HepG2 (cell line): Measurements from ENCODE around the gene HMGCS2. TPM values are rescaled to one million over a fixed set of nuclear protein-coding genes. Genes with fewer than 3 reads are reported as not detected.

ENCODE experiments used
- CCDC6 ChIP-seq: sonication (generic); formaldehyde crosslinking; IDR thresholded peaks from 2 replicates; pipeline ENCODE4 v1.8.1; 2022; ENCODE audit warnings: mild to moderate bottlenecking, missing genetic modification reagents, moderate library complexity
- PPARG ChIP-seq: conservative IDR thresholded peaks from 2 replicates; pipeline ENCODE4 v1.6.1; 2016; ENCODE audit warnings: missing biosample characterization, missing genetic modification reagents
- TFDP1 ChIP-seq: IDR thresholded peaks from 2 replicates; pipeline ENCODE4 v1.6.1; 2016; ENCODE audit warnings: missing compliant biosample characterization, missing genetic modification reagents, borderline replicate concordance
- ZFP36L1 ChIP-seq: sonication (generic); formaldehyde crosslinking; IDR thresholded peaks from 2 replicates; pipeline ENCODE4 v1.8.0; 2022; ENCODE audit warnings: mild to moderate bottlenecking, missing genetic modification reagents, moderate library complexity
- ZFX ChIP-seq: sonication (generic); formaldehyde crosslinking; IDR thresholded peaks from 2 replicates; pipeline ENCODE4 v1.4.0; 2020; ENCODE audit warnings: mild to moderate bottlenecking, low read depth, missing genetic modification reagents, moderate library complexity
- ZNF253 ChIP-seq: sonication (generic); formaldehyde crosslinking; IDR thresholded peaks from 2 replicates; pipeline ENCODE4 v1.8.0; 2022; ENCODE audit warnings: mild to moderate bottlenecking, missing genetic modification reagents, borderline replicate concordance
- ZNF430 ChIP-seq: sonication (generic); formaldehyde crosslinking; IDR thresholded peaks from 2 replicates; pipeline ENCODE4 v1.9.0; 2021; ENCODE audit warnings: mild to moderate bottlenecking, missing genetic modification reagents
- ZNF484 ChIP-seq: sonication (generic); formaldehyde crosslinking; IDR thresholded peaks from 2 replicates; pipeline ENCODE4 v1.5.1; 2020; ENCODE audit warnings: mild to moderate bottlenecking, low read depth, missing genetic modification reagents, borderline replicate concordance
- ZNF616 ChIP-seq: sonication (generic); formaldehyde crosslinking; IDR thresholded peaks from 2 replicates; pipeline ENCODE4 v1.5.0; 2020; ENCODE audit warnings: low read depth, mild to moderate bottlenecking, missing genetic modification reagents
- ZNF780A ChIP-seq: sonication (generic); formaldehyde crosslinking; IDR thresholded peaks from 2 replicates; pipeline ENCODE4 v1.8.0; 2022; ENCODE audit warnings: mild to moderate bottlenecking, missing genetic modification reagents, moderate library complexity
- ZNF788 ChIP-seq: sonication (generic); formaldehyde crosslinking; IDR thresholded peaks from 2 replicates; pipeline ENCODE4 v1.5.0; 2020; ENCODE audit warnings: mild to moderate bottlenecking, missing genetic modification reagents, borderline replicate concordance
- ZNF839 ChIP-seq: sonication (generic); formaldehyde crosslinking; IDR thresholded peaks from 2 replicates; pipeline ENCODE4 v1.4.0; 2020; ENCODE audit warnings: missing genetic modification reagents, mild to moderate bottlenecking, borderline replicate concordance
- polyA plus RNA-seq, 8 experiments: library from polyadenylated mRNA; depleted of rRNA in 3 of 8; stranded (reverse) in 7 of 8; unstranded in 1 of 8; fragments of >200 nt; fragmentation: Illumina TruSeq in 4 of 8; extraction: Trizol in 4 of 8; gene quantifications; 2 replicates each; pipeline versions ENCODE4 v1.2.1 to v1.2.3, GENCODE V29; 2011 to 2016; ENCODE audit warnings: low read depth in 4 of 8, missing spikeins in 1 of 8, mixed read lengths in 1 of 8; ENCODE audit not compliant: insufficient read depth in 1 of 8
- total RNA-seq, 5 experiments: library from RNA; depleted of rRNA; stranded (reverse); fragments of >200 nt; fragmentation: Illumina TruSeq; extraction: Trizol; gene quantifications; 2 replicates each; pipeline ENCODE4 v1.2.3, GENCODE V29; 2016; ENCODE audit warnings: low read depth in 1 of 5
- TF ChIP-seq, protein P1 (sequence below), 2 experiments: sonication (generic) in 1 of 2; formaldehyde crosslinking in 1 of 2; IDR thresholded peaks; 2 replicates each; pipeline versions ENCODE4 v1.5.1 to v1.6.1; 2011 to 2020; ENCODE audit warnings: borderline replicate concordance in 1 of 2, low read depth in 1 of 2, low read length in 1 of 2, mild to moderate bottlenecking in 1 of 2, missing genetic modification reagents in 1 of 2, moderate library complexity in 1 of 2
- TF ChIP-seq, protein P2 (sequence below): sonication (generic); formaldehyde crosslinking; IDR thresholded peaks from 2 replicates; pipeline ENCODE4 v1.4.0; 2020; ENCODE audit warnings: missing genetic modification reagents
- TF ChIP-seq, protein P3 (sequence below), 2 experiments: sonication (generic) in 1 of 2; formaldehyde crosslinking in 1 of 2; IDR thresholded peaks; 2 replicates each; pipeline versions ENCODE4 v1.4.0 to v1.6.1; 2018 to 2020; ENCODE audit warnings: missing genetic modification reagents in 2 of 2, borderline replicate concordance in 1 of 2, low read depth in 1 of 2, mild to moderate bottlenecking in 1 of 2, missing biosample characterization in 1 of 2
- TF ChIP-seq, protein P4 (sequence below): IDR thresholded peaks from 2 replicates; pipeline ENCODE4 v1.6.1; 2018; ENCODE audit warnings: missing genetic modification reagents
- TF ChIP-seq, protein P5 (sequence below): IDR thresholded peaks from 2 replicates; pipeline ENCODE4 v1.6.1; 2016; ENCODE audit warnings: low read depth

The HMGCS2 gene
- total and polyA plus RNA-seq, 2 of the 13 experiments (the other 11 are each of a cell fraction or from before 2014, with no cell fraction given), result 0.44 to 1.5 TPM

DNA sequence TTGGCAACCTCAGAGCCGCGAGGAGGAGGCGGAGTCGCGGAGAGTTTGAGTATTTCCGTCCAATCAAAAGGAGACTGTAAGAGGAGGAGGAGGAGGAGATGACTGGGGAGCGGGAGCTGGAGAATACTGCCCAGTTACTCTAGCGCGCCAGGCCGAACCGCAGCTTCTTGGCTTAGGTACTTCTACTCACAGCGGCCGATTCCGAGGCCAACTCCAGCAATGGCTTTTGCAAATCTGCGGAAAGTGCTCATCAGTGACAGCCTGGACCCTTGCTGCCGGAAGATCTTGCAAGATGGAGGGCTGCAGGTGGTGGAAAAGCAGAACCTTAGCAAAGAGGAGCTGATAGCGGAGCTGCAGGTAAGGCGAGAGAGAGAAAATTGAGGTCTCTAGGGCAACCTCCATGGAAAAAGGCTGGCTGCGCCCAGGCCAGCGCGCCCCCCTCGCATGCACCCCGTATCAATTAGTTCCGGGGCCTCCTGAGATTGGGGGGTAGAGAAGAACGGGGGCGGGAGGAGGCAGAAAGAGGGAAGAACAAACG lies 56.8 kb downstream of the HMGCS2 start, which contains the start of gene PHGDH (continued):
- TF ChIP-seq, protein P1, sequence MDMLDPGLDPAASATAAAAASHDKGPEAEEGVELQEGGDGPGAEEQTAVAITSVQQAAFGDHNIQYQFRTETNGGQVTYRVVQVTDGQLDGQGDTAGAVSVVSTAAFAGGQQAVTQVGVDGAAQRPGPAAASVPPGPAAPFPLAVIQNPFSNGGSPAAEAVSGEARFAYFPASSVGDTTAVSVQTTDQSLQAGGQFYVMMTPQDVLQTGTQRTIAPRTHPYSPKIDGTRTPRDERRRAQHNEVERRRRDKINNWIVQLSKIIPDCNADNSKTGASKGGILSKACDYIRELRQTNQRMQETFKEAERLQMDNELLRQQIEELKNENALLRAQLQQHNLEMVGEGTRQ (IDR thresholded peaks at IDR 0.05; ENCODE audit: low read depth, low read length), result no peak
- TF ChIP-seq, protein P1 (CRISPR knock-in tag; IDR thresholded peaks at IDR 0.05; ENCODE audit: borderline replicate concordance), result no peak
- TF ChIP-seq ZNF788 (CRISPR knock-in tag) (no peak), ZNF484 (CRISPR knock-in tag) (no peak), ZNF780A (CRISPR knock-in tag) (no peak), ZFP36L1 (CRISPR knock-in tag) (0 out of 2 replicates have a peak, but pooled peaks have one; percentile 29), ZNF430 (CRISPR knock-in tag) (no peak), TFDP1 (peak; percentile 29; the same call in 1 of the 2 replicates), ZFX (peak; percentile 60; the same call in 1 of the 2 replicates), ZNF253 (CRISPR knock-in tag) (peak; percentile 28; the same call in 1 of the 2 replicates), PPARG (CRISPR knock-in tag) (no peak), ZNF616 (CRISPR knock-in tag) (no peak), ZNF839 (no peak), CCDC6 (CRISPR knock-in tag) (peak; percentile 86)
- TF ChIP-seq, protein P2, sequence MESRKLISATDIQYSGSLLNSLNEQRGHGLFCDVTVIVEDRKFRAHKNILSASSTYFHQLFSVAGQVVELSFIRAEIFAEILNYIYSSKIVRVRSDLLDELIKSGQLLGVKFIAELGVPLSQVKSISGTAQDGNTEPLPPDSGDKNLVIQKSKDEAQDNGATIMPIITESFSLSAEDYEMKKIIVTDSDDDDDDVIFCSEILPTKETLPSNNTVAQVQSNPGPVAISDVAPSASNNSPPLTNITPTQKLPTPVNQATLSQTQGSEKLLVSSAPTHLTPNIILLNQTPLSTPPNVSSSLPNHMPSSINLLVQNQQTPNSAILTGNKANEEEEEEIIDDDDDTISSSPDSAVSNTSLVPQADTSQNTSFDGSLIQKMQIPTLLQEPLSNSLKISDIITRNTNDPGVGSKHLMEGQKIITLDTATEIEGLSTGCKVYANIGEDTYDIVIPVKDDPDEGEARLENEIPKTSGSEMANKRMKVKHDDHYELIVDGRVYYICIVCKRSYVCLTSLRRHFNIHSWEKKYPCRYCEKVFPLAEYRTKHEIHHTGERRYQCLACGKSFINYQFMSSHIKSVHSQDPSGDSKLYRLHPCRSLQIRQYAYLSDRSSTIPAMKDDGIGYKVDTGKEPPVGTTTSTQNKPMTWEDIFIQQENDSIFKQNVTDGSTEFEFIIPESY (CRISPR knock-in tag), result no peak
- TF ChIP-seq, protein P3, sequence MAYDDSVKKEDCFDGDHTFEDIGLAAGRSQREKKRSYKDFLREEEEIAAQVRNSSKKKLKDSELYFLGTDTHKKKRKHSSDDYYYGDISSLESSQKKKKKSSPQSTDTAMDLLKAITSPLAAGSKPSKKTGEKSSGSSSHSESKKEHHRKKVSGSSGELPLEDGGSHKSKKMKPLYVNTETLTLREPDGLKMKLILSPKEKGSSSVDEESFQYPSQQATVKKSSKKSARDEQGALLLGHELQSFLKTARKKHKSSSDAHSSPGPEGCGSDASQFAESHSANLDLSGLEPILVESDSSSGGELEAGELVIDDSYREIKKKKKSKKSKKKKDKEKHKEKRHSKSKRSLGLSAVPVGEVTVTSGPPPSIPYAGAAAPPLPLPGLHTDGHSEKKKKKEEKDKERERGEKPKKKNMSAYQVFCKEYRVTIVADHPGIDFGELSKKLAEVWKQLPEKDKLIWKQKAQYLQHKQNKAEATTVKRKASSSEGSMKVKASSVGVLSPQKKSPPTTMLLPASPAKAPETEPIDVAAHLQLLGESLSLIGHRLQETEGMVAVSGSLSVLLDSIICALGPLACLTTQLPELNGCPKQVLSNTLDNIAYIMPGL (CRISPR knock-in tag; IDR thresholded peaks at IDR 0.05; ENCODE audit: borderline replicate concordance in 1 of 2, low read depth in 1 of 2), result peak; percentile 20 to 45; a peak in 2 of 4 replicates
- TF ChIP-seq, protein P4, sequence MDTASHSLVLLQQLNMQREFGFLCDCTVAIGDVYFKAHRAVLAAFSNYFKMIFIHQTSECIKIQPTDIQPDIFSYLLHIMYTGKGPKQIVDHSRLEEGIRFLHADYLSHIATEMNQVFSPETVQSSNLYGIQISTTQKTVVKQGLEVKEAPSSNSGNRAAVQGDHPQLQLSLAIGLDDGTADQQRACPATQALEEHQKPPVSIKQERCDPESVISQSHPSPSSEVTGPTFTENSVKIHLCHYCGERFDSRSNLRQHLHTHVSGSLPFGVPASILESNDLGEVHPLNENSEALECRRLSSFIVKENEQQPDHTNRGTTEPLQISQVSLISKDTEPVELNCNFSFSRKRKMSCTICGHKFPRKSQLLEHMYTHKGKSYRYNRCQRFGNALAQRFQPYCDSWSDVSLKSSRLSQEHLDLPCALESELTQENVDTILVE (CRISPR knock-in tag), result no peak
- TF ChIP-seq, protein P5, sequence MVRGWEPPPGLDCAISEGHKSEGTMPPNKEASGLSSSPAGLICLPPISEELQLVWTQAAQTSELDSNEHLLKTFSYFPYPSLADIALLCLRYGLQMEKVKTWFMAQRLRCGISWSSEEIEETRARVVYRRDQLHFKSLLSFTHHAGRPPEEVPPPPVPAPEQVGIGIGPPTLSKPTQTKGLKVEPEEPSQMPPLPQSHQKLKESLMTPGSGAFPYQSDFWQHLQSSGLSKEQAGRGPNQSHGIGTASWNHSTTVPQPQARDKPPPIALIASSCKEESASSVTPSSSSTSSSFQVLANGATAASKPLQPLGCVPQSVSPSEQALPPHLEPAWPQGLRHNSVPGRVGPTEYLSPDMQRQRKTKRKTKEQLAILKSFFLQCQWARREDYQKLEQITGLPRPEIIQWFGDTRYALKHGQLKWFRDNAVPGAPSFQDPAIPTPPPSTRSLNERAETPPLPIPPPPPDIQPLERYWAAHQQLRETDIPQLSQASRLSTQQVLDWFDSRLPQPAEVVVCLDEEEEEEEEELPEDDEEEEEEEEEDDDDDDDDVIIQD (CRISPR knock-in tag), result no peak
